Middle frontal gyrus (tissue), 1 donor: ENCODE data around the gene RXFP2.

ENCODE experiments used
- DNase-seq: peaks from one replicate; pipeline ENCODE4 v3.0.0-alpha.2; 2015; ENCODE audit warnings: low spot score; ENCODE audit errors: extremely low spot score

The RXFP2 gene, protein sequence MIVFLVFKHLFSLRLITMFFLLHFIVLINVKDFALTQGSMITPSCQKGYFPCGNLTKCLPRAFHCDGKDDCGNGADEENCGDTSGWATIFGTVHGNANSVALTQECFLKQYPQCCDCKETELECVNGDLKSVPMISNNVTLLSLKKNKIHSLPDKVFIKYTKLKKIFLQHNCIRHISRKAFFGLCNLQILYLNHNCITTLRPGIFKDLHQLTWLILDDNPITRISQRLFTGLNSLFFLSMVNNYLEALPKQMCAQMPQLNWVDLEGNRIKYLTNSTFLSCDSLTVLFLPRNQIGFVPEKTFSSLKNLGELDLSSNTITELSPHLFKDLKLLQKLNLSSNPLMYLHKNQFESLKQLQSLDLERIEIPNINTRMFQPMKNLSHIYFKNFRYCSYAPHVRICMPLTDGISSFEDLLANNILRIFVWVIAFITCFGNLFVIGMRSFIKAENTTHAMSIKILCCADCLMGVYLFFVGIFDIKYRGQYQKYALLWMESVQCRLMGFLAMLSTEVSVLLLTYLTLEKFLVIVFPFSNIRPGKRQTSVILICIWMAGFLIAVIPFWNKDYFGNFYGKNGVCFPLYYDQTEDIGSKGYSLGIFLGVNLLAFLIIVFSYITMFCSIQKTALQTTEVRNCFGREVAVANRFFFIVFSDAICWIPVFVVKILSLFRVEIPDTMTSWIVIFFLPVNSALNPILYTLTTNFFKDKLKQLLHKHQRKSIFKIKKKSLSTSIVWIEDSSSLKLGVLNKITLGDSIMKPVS

DNA sequence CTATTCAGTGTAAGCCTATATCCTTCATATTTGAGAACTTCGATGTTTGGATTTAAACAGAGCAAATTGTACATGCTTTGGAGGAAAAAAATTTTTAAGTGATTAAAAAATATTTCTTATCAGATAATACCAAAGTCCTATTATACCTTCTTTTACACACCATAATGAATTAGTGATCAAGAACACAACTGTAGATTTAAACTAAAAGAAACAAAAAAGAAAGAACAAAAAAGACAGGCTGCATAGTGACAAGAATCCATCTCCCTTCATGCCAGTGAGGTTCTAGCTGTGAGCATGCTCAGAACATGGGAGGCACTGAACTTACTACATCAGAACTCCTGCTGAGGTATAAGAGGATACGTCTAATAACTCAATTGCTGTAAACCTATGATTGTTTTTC, at the start of gene RXFP2:
TSS of gene RXFP2 (plus strand) at position 301 of the 400 bp plus-strand sequence. CDS start at position 388, 87 bp downstream.
- DNase-seq: no peak

DNA sequence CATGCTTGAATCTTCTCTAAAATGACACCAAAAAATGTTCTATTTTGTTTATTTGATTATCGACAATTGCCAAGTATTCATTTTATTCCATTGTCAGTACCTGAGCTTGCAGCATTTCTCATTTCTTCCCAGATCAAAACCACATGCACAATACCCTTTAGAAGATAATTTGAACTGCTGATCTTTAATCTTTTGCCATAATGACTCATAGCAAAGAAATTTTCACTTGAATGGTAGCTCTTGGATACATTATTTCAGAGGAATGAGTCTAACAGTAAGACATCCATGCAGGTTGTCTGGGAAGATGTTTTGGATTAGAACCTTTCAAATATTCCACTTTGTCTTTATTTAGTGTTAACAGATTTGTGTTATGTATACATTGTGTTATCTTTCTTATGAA, 42.0 kb upstream of the RXFP2 start:
- no peak for DNase-seq

DNA sequence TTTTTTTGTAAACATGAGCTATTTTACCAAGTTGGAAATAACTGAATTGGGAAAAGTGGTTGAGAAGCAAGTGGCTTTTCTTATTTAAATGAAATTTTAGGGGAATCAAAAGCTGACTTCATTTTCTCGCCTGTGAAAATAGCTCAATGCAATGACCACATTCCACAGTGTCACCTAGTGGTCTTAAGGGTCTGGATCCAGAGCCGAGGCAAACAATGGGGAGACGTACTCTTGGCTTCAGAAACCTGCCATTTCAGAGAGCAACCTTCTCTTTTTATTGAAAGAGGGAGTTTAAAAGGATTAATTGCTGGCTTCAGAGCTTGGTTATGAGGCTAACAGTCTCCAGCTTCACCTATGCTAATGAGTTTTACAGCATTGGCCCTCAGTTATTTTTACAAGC, 39.7 kb upstream of the RXFP2 start:
- DNase-seq: no peak

DNA sequence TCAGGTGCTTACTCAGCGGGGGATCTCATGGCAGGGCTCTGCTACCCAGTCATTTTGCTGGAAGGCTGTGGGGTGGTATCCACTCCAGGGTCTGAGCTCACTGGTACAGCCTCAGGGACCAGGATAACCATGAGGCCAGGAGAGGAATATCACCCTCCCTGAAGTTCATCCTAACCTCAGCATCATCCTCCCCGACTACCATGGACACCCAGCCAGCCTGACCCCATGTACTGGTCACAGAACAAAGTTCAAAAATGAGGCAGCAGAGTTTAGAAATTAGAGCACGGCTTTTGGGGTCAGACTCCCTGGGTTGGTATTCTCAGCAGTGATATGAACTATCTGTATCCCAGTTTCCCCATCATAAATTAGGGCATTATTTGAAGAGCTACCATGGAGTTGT, 35.5 kb upstream of the RXFP2 start:
- no peak for DNase-seq

DNA sequence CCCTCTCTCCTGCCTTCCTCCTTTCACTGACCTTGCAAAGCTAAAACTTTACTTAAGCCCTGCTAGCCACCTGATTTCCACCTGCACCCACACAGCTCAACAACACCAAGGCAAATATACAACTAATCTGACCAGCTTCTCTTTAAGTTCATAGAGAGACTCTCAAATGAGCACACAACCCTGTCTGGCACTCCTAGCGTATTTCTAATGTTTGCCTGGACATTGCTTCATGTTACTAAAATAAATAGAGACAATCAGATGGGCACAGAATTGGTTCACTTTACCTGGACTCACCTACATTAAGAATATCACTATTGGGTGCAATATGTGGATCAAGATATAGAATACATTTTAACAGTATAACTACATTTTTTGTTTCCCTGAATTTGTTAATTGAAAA, 33.2 kb upstream of the RXFP2 start:
- no peak for DNase-seq

DNA sequence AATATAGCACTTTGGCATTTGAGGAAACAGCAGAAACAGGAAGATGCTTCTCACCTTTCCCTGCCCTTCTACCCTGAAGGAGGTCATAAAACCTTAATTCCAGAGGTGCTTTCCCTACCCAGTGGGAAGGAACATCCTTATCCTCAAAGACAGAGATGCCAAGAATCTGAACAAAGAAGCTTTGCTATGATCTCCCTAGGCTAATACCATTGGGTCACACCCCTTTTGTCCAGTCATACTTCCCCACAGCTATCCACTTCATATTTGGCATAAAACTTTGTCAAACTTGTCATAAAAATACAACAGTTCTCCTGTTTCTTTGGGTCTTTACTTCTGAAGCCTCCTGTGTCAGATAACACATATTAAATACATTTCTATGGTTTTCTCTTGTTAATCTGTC, 21.7 kb upstream of the RXFP2 start:
- DNase-seq: no peak

DNA sequence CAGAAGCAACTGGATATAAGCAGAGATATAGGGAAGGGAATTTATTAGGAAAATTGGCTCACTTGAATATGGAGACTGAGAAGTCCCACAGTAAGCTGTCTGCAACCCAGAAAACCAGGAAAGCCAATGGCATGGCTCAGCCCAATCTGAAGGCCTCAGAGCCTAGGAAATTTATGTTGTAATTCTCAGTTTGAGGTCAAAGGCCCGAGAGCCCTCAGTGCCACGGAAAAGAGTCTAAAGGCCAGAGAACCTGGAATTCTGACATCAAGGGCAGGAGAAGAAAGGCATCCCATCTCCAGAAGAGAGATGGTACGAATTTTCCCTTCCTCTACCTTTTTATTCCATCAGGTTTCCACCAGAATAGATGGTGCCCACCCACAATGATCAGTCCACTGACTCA, 20.1 kb upstream of the RXFP2 start:
- DNase-seq: no peak

DNA sequence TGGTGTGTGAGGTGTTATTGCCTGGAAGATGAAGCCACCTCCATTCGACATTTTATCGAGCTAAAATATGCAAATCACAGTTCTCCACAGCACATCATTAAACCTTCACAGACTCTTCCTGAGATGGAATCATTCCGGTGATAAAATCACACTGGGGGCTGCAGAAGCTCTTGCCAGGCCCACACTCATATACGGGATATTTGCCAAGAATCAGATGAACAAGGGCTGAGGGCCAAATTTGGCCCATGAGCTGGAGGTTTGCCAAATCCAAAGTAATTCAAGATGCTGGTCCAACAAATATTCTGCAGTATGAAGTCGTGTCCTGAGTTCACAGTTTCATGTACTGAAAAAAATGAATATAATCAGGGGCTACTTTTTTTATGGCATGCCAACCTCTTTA, 16.7 kb upstream of the RXFP2 start:
- DNase-seq: no peak

DNA sequence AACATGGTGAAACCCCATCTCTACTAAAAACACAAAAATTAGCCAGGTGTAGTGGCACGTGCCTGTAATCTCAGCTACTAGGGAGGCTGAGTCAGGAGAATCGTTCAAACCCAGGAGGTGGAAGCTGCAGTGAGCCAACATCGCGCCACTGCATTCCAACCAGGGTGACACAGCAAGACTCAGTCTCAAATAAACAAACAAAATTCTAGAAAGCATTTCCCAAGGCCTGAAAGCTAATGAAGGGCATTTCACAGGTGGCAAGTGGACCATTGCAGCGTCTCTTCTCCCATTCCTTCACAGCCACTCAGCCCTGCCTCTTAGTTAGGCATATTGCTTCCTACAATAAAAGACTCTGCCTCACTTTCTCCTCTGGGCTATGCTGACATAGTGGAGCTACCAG, 13.5 kb upstream of the RXFP2 start:
- DNase-seq: no peak

DNA sequence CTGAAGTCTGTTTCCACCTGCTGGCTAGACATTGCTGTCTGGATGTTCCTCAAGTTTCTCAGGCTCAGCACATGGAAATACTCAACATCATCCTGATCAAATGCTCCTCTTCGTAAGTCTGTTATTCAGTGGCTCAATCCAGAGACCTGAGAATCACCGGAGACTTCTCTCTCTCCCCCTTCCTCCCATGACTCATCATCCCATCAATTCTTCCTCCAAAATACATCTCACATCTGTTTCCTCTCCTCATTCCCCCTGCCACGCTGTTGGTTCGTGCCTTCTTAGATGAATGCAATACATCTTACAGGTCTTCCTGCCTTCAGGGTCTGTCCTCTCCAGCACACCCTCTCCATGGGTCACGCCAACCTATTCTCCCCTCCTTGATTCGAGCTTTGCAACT, 7.4 kb upstream of the RXFP2 start:
- no peak for DNase-seq

DNA sequence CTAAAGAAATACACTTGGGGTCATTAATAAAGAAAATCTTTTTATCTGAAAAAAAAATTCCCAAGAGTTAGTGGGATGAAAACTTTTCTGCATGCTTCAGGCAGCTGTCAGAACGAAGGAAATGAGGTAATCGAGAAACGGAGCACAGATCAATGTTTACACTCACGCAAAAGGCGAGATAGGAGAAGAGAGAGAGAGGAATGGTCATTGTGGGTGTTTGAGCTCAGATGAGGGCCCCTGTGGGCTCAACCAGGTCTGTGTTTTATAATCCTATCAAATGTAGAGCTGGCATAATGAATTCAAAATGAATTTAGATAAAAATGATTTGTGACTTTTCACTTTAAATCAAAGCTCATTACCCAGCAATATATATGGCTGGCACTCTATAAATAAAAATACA, 6.3 kb upstream of the RXFP2 start:
- no peak for DNase-seq

DNA sequence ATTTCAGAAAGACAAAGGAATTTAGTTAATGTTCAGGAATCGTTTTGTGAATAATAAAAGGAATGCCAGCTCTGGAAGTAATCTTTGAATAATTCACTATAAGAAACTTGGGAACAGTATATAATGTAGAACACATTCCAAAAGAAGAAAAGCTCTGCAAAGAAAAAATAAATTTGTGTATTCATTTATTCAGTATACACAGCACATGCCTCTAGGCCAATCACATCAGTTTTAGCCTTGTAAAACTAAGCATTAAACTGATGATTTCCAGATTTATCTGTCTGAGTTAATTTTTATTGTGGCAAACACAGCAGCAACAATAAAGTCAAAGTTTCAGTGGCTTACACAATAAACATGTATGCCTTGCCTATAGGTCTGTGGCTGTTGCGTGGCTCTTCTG, 5.7 kb upstream of the RXFP2 start:
- DNase-seq: no peak

DNA sequence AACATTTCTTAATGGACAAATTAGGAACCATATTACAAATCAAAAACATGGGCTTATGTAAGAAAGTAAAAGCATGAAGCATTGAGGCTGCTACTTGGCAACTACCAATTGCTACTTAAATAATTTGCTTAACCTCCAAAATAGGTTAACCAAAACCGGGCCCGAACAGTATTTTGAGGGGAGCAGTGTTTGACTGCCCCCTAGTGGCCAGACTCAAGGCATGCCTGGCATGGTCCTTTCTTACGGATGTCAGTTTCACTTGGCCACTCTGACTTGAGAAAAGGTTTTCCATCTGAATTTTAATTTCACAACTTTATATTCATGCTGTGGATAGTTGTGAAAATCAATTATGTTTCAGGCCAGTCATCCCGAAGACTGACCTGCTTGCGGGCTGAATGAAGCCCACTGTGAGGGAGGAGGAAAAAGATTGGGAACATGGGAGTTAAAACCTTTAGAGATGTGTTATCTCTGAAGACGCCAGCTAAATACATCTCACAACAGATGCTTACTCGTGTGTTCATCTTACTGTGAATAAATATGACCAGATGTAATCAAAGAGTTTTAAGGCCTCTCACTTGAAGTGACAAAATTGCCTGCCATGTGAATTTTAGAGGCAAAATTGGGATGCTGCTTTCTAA, 2.9 kb downstream of the RXFP2 start:
- DNase-seq: peak; percentile 29

DNA sequence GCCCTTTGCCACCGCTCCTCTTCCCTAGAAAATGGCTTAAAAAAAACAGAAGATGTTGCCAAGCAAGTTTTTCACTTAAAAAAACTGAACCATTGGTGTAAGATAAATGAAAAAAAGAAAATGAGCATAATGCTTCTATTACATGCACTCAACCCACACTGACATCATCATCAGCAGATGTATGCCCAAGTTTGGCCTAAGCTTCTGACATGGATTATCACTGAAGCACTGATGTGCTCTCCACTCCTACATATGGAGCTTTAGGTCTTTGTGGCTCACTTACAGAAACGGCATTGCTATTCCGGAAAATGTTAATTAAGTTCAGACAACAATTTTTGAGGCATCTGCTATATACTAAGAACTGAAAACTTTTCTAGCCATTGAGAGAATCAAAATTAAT, 8.0 kb downstream of the RXFP2 start:
- no peak for DNase-seq

DNA sequence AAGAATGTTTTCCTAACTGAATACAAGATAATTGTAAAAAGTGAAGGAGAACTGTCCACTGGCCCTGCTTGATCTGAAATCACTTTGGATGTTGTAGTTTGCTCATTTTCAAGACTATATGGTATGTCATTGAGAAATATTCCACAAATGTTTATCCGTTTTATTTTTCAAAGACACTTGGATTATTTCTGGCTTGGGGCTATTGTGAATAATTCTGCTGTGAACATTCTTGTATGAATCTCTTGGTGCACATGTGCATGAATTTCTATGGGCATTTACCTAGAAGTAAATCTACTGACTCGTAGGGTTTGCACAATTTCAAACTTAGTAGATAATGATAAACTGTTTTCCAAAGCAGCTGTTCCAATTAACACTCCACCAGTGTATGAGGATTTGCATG, 8.6 kb downstream of the RXFP2 start:
- no peak for DNase-seq

DNA sequence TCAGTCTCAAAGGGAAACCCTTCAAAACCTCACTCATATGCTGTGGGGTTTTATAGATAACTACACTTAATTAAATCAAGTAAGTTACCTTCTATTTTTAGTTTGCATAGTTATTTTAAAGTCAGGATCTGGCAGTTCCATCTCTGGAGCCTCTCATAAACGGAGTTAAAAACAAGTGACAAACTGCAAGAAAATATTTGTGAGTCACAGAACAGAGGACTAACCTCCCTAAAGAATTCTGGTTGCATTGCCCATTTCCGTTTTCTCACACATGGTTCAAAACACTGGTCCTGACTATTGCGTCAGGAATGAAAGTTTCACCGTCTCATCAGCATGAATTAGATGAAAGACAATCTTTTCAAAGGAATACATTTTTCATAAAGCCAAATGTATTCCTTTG, 10.6 kb downstream of the RXFP2 start:
- no peak for DNase-seq

DNA sequence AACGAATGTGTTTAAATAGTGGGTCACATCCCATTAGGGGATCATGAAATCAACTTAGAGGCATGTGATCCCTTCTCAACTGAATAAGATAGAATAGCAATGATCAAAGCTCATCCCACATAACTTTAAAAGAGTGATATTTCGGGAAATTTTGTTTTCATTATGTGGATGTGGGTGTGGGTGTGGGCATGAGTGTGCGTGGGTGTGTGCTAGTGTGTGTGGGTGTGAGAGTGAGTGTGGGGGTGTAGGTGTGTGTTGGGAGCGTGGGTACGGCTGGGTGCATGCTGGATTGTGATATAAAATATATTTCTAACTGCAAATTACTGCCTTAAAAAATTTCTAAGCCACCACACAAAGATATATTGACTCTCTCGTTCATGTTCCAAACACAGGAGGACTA, 15.9 kb downstream of the RXFP2 start:
- DNase-seq: no peak

DNA sequence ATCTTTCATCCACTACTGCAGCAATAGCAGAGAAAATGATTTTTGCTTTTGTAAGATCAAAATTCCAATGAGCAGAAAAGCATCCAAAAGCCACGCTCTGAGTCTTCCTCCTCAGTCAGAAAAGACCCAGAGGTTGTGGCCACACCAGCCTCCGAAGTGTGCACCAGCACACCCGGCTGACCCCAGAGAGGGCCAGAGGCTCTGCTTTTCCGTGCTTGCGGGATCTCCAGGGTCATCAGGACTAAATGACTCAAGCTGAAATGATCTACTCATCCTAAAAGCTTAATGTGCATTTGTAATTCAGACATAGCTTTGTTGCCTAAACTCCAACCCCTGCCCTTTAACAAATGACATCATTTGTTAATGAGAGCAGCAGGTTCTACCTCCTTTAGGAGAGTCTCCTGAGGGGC, 16.5 kb downstream of the RXFP2 start:
- DNase-seq: no peak

DNA sequence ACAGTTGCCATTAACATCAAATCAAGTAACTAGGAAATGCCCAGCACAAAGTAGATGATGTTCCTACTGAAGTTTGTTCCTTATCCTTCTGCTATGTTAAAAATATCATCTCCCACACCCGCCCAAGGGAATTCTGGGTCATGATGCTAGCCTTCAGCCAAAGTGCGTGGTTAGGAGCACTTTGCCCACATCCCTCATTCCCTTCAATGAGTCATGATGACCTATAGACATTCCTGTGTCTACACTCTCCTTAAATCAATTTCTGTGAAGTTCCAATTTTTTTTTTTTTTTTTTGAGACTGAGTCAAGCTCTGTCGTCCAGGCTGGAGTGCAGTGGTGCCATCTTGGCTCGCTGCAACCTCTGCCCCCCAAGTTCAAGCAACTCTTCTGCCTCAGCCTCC, 17.0 kb downstream of the RXFP2 start:
- no peak for DNase-seq

DNA sequence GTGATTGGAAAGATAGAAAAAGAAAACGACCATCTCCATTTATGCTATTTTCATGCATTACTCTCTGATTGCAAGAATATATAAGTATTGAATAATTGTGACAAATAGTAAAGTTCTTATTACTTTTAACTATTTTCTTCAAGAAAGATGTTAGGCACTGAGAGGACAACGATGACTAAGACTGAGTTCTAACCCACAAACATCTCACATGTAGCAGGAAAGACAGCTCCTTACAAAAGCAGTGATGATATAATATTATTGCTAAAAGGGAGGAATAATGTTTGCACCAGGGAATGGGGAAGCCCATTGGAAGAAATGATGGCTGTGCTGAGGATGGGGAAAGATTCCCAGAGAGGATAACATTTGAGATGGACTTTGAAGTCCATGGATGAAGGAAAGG, 22.6 kb downstream of the RXFP2 start:
- DNase-seq: no peak

DNA sequence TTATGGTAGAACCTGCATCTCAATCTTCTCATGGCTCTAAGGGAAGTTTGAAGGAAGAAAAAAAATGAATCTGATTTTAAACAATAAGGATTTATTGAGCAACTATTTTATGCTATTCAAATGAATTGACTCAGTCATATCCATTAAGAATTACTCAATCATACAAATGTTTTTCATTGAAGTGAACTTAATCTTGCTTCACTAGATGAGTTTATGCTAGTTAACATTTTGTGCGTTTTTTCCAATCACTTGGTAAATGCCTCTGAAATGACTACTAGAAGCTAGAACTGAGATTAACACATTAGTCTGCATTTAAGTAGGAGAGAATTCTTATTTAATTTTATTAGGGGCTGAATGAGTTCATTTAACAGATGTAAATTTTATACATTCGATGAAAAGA, 25.2 kb downstream of the RXFP2 start:
- DNase-seq: no peak

DNA sequence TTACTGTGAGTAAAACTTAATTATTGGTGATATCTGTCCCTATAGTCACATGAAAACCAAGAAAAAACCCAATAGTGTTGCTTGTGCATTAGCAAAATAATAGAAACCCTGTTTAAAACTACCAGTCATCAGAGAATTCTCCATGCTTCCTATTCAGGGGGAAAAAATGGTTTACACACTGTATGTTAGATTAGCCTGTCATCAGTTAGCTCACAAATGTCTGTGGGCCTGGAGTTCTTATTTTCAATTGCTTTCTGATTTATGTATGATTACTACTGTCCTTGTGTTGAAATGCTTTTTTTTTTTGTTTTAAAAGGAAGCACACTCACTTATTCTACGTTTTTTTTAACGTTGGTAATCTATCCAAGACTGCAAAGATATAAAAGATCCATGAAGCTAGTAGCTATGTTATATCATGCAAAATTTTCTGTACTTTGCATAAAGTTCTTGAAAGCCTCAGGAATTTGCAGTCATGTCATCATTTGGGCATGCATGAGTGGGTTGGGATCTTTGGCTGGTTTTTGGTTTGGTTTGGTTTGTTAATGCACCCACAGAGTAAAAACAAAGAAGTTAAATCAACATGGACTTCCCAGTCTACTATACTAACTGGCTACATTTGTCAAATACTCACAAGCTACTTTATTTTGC, 25.9 kb downstream of the RXFP2 start:
- no peak for DNase-seq
